ENCODE results near the gene CFAP300. TPM values are rescaled to one million over a fixed set of nuclear protein-coding genes. Genes with fewer than 3 reads are reported as not detected.
A peak's percentile ranks its signal among the peaks of the same experiment; 100 is the strongest.

The CFAP300 gene
- total RNA-seq, 1 donor from 2014 or later = not detected

DNA sequence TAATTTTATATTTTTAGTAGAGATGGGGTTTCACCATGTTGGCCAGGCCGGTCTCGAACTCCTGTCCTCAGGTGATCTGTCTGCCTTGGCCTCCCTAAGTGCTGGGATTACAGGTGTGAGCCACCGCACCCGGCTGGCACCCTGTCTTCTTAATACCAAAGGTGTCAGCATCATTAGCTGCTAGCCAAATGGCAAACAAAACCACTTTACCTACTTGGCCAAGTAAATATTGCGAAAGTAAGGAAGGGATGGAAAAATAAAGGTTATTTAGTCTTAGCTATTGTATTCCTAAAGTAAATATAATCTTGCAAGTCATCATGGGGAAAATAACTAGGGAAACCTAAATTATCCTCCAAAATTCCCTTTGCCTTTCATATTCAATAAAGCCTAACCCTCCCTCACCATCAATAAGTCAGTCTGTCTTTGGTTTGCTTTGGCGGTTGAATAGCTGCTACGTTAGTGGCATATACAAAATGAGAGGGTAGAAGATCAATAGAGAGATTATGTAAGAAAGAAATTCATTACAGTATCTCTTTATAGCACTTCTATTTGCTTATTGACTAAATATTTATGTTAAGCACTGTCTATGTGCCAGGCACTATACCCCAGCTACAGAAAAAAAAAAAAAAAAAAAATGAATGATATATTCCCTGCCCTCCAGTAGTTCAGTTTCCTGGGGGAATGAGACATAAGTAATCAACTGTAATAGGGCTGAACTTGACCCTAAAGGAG is 40.2 kb upstream of the CFAP300 start:
- Mint-ChIP-seq H3K27ac (ENCODE audit: unreplicated experiment) (no peak overlapping the region), H3K9me3 (ENCODE audit: unreplicated experiment) (no peaks in the 10 kb centered on the region), H3K4me1 (ENCODE audit: unreplicated experiment) (no peaks in the 10 kb centered on the region), H3K27me3 (ENCODE audit: unreplicated experiment) (no peaks in the 10 kb centered on the region), H3K36me3 (ENCODE audit: low read depth, unreplicated experiment) (no peaks in the 10 kb centered on the region), H3K4me3 (ENCODE audit: unreplicated experiment) (no peak overlapping the region)
- DNase-seq (ENCODE audit: low spot score) = no peak
- TF ChIP-seq, protein P1, sequence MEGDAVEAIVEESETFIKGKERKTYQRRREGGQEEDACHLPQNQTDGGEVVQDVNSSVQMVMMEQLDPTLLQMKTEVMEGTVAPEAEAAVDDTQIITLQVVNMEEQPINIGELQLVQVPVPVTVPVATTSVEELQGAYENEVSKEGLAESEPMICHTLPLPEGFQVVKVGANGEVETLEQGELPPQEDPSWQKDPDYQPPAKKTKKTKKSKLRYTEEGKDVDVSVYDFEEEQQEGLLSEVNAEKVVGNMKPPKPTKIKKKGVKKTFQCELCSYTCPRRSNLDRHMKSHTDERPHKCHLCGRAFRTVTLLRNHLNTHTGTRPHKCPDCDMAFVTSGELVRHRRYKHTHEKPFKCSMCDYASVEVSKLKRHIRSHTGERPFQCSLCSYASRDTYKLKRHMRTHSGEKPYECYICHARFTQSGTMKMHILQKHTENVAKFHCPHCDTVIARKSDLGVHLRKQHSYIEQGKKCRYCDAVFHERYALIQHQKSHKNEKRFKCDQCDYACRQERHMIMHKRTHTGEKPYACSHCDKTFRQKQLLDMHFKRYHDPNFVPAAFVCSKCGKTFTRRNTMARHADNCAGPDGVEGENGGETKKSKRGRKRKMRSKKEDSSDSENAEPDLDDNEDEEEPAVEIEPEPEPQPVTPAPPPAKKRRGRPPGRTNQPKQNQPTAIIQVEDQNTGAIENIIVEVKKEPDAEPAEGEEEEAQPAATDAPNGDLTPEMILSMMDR (IDR thresholded peaks at IDR 0.05; ENCODE audit: unreplicated experiment) = no peak

GRCh38 chr11:102007567-102008437 is 39.4 kb upstream of the CFAP300 start:
- H3K27me3 Mint-ChIP-seq (ENCODE audit: unreplicated experiment) = no peaks in the 10 kb centered on the region
- DNase-seq (ENCODE audit: low spot score) = no peak
- no peaks in the 10 kb centered on the region for H3K4me1 Mint-ChIP-seq (ENCODE audit: unreplicated experiment)
- H3K27ac Mint-ChIP-seq (ENCODE audit: unreplicated experiment) = no peak overlapping the region
- no peaks in the 10 kb centered on the region for H3K9me3 Mint-ChIP-seq (ENCODE audit: unreplicated experiment)
- no peak overlapping the region for H3K4me3 Mint-ChIP-seq (ENCODE audit: unreplicated experiment)
- TF ChIP-seq, protein P1 (IDR thresholded peaks at IDR 0.05; ENCODE audit: unreplicated experiment) = peak; percentile 61
- H3K36me3 Mint-ChIP-seq (ENCODE audit: low read depth, unreplicated experiment) = no peaks in the 10 kb centered on the region

GRCh38 chr11:102010776-102011494 is 36.3 kb upstream of the CFAP300 start:
- Mint-ChIP-seq H3K36me3 (ENCODE audit: low read depth, unreplicated experiment) (no peaks in the 10 kb centered on the region), H3K4me1 (ENCODE audit: unreplicated experiment) (no peaks in the 10 kb centered on the region), H3K9me3 (ENCODE audit: unreplicated experiment) (no peaks in the 10 kb centered on the region), H3K4me3 (ENCODE audit: unreplicated experiment) (no peak overlapping the region), H3K27me3 (ENCODE audit: unreplicated experiment) (no peaks in the 10 kb centered on the region), H3K27ac (ENCODE audit: unreplicated experiment) (no peak overlapping the region)
- DNase-seq (ENCODE audit: low spot score) = peak; percentile 55
- TF ChIP-seq, protein P1 (IDR thresholded peaks at IDR 0.05; ENCODE audit: unreplicated experiment) = no peak

- H3K4me3 Mint-ChIP-seq (ENCODE audit: unreplicated experiment) = no peak overlapping the region
- TF ChIP-seq, protein P1 (IDR thresholded peaks at IDR 0.05; ENCODE audit: unreplicated experiment) = no peak
- H3K4me1 Mint-ChIP-seq (ENCODE audit: unreplicated experiment) = no peaks in the 10 kb centered on the region
- no peaks in the 10 kb centered on the region for H3K27me3 Mint-ChIP-seq (ENCODE audit: unreplicated experiment)
- H3K36me3 Mint-ChIP-seq (ENCODE audit: low read depth, unreplicated experiment) = no peaks in the 10 kb centered on the region
- no peak overlapping the region for H3K27ac Mint-ChIP-seq (ENCODE audit: unreplicated experiment)
- H3K9me3 Mint-ChIP-seq (ENCODE audit: unreplicated experiment) = no peaks in the 10 kb centered on the region
- no peak for DNase-seq (ENCODE audit: low spot score)
Measured at GRCh38 chr11:102012946-102013345, 34.3 kb upstream of the CFAP300 start.

Data from endothelial cell (in vitro differentiated cells).